8988T (cell line): ENCODE results near the gene GCH1.
A peak's percentile ranks its signal among the peaks of the same experiment; 100 is the strongest.
"Not testable (repeated sequence)": the region's sequence is repeated elsewhere in the genome, so short reads cannot be mapped to it uniquely, and the experiment has no call there.

Source experiments
- DNase-seq: peaks from one replicate; pipeline ENCODE4 v3.0.0; 2011

GCH1 gene

GRCh38 chr14:54902521-54903420 is at the start of gene GCH1:
Gene GCH1 (minus strand): TSS chr14:54902826. CDS start chr14:54902663, 163 bp downstream.
- DNase-seq = peak; percentile 53

GRCh38 chr14:54947230-54947629 is 44.6 kb upstream of the GCH1 start:
- no peak for DNase-seq

- no peak for DNase-seq
These were observed 43.9 kb upstream of the GCH1 start for GRCh38 chr14:54946500-54946899.

- no peak for DNase-seq
These were observed 42.2 kb upstream of the GCH1 start for GRCh38 chr14:54944737-54945391.

GRCh38 chr14:54942913-54943312 is 40.3 kb upstream of the GCH1 start:
- no peak for DNase-seq

GRCh38 chr14:54936816-54937215 is 34.2 kb upstream of the GCH1 start:
- DNase-seq = no peak

- no peak for DNase-seq
These were observed 33.3 kb upstream of the GCH1 start for GRCh38 chr14:54935958-54936357.

GRCh38 chr14:54935100-54935499 is 32.5 kb upstream of the GCH1 start:
- DNase-seq = no peak

GRCh38 chr14:54933006-54933405 is 30.4 kb upstream of the GCH1 start:
- DNase-seq = no peak

- DNase-seq = no peak
These were observed 29.1 kb upstream of the GCH1 start for GRCh38 chr14:54931598-54932340.

GRCh38 chr14:54931101-54931500 is 28.5 kb upstream of the GCH1 start:
- no peak for DNase-seq

GRCh38 chr14:54929556-54929955 is 26.9 kb upstream of the GCH1 start:
- DNase-seq = no peak

- DNase-seq = no peak
These were observed 25.6 kb upstream of the GCH1 start for GRCh38 chr14:54928216-54928615.

GRCh38 chr14:54927551-54927950 is 24.9 kb upstream of the GCH1 start:
- no peak for DNase-seq

GRCh38 chr14:54926570-54926969 is 23.9 kb upstream of the GCH1 start:
- not testable (repeated sequence) for DNase-seq

- DNase-seq = no peak
These were observed 20.0 kb upstream of the GCH1 start for GRCh38 chr14:54922598-54922997.

GRCh38 chr14:54920052-54920451 is 17.4 kb upstream of the GCH1 start:
- DNase-seq = no peak

GRCh38 chr14:54919330-54919729 is 16.7 kb upstream of the GCH1 start:
- no peak for DNase-seq

GRCh38 chr14:54918427-54918826 is 15.8 kb upstream of the GCH1 start:
- no peak for DNase-seq

GRCh38 chr14:54916101-54916500 is 13.5 kb upstream of the GCH1 start:
- no peak for DNase-seq

GRCh38 chr14:54909817-54910558 is 7.4 kb upstream of the GCH1 start:
- DNase-seq = no peak

- DNase-seq = not testable (repeated sequence)
These were observed 6.3 kb upstream of the GCH1 start for GRCh38 chr14:54908973-54909372.

GRCh38 chr14:54908190-54908589 is 5.6 kb upstream of the GCH1 start:
- no peak for DNase-seq
